Measurements from ENCODE around the gene ESYT3. TPM values are rescaled to one million over a fixed set of nuclear protein-coding genes. Genes with fewer than 3 reads are reported as not detected.

Gene ESYT3
- polyA plus RNA-seq, 4 donors, result 0.22 to 1.4 (median 0.31) TPM; not detected in 1

GRCh38 chr3:138457863-138458735 is 23.7 kb downstream of the ESYT3 start:
- Histone ChIP-seq H3K27ac (ENCODE audit: low read depth in 1 of 3, low read length in 2 of 3) (no peak overlapping the region), H3K27me3 (ENCODE audit: control insufficient read depth in 3 of 3, insufficient read depth in 3 of 3, low read length in 3 of 3) (no peaks in the 10 kb centered on the region), H3K4me1 (ENCODE audit: control insufficient read depth in 3 of 3, insufficient read depth in 2 of 3, low read depth in 1 of 3, low read length in 2 of 3) (peaks cover 0 to 9% (median 0%) of the 10 kb centered on the region in 3 donors), H3K9me3 (ENCODE audit: control insufficient read depth in 2 of 2, insufficient read depth in 1 of 2, low read depth in 1 of 2, low read length in 1 of 2) (peaks cover 0 to 6% of the 10 kb centered on the region in 2 donors), H3K4me3 (ENCODE audit: low read depth in 1 of 3, low read length in 3 of 3) (no peak overlapping the region), H3K36me3 (ENCODE audit: control insufficient read depth in 3 of 3, insufficient read depth in 2 of 3, low read depth in 1 of 3, low read length in 3 of 3) (peaks cover 0 to 2% (median 0%) of the 10 kb centered on the region in 3 donors)
- WGBS, 3 donors, result 81 to 85% (median 81%) methylated on average over 11 of the region's 11 CpGs
- DNase-seq, result no peak
- no peak for FAIRE-seq

- H3K4me3 ChIP-seq (ENCODE audit: low read depth in 1 of 3, low read length in 3 of 3), result no peak overlapping the region
- no peaks in the 10 kb centered on the region for H3K27me3 ChIP-seq (ENCODE audit: control insufficient read depth in 3 of 3, insufficient read depth in 3 of 3, low read length in 3 of 3)
- H3K9me3 ChIP-seq (ENCODE audit: control insufficient read depth in 2 of 2, insufficient read depth in 1 of 2, low read depth in 1 of 2, low read length in 1 of 2), result peaks cover 0 to 6% of the 10 kb centered on the region in 2 donors
- H3K4me1 ChIP-seq (ENCODE audit: control insufficient read depth in 3 of 3, insufficient read depth in 2 of 3, low read depth in 1 of 3, low read length in 2 of 3), result peaks cover 0 to 9% (median 0%) of the 10 kb centered on the region in 3 donors
- DNase-seq, result no peak
- FAIRE-seq, result no peak
- no peak overlapping the region for H3K27ac ChIP-seq (ENCODE audit: low read depth in 1 of 3, low read length in 2 of 3)
- 74 to 87% (median 81%) methylated on average over 9 of the region's 9 CpGs for WGBS, 3 donors
- peaks cover 0 to 2% (median 0%) of the 10 kb centered on the region in 3 donors for H3K36me3 ChIP-seq (ENCODE audit: control insufficient read depth in 3 of 3, insufficient read depth in 2 of 3, low read depth in 1 of 3, low read length in 3 of 3)
Measured at GRCh38 chr3:138458774-138459499, 24.5 kb downstream of the ESYT3 start.

DNA sequence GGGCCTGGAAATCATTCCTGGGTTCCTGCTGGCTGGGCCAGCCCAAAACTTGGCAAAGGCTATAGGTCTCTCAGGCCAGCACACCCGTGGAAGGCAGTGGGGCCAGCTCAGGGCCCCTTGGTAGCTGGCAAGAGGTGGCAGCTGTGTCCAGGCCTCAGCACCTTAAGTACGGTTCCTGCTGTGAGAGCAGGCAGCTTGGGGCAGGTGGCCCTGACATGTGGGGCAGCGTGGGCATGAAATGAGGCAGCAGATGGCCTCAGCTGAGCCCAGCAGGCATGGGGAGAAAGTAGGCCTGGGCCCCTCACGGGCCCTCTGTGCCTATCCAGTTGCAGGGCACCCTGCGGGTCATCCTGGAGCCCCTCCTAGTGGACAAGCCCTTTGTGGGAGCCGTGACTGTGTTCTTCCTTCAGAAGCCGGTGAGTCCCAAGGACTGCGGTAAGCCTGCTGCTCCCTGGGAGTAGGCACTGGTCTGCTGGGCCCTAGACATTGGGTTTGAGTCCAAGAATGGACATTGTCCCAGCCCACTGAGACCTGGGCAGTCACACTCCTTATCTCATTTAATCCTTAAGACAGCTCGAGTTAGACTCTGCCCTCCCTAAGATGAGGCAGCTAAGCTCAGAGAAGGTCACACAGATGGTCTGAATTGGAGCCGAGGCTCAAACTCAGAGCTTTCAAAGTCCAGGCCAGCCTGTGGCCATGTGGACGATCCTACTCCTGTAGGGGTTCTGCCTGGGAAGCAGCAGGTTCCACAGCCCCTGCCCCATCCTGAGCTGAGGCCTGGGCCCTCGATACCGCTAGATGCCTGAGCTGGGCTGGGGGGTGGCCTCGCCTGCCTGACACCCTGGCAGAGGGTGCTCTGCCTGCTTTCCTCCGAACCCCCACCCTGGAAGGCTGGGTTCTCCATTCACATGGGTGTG is 25.5 kb downstream of the ESYT3 start:
- peaks cover 0 to 6% of the 10 kb centered on the region in 2 donors for H3K9me3 ChIP-seq (ENCODE audit: control insufficient read depth in 2 of 2, insufficient read depth in 1 of 2, low read depth in 1 of 2, low read length in 1 of 2)
- H3K36me3 ChIP-seq (ENCODE audit: control insufficient read depth in 3 of 3, insufficient read depth in 2 of 3, low read depth in 1 of 3, low read length in 3 of 3), result peaks cover 0 to 2% (median 0%) of the 10 kb centered on the region in 3 donors
- H3K4me3 ChIP-seq (ENCODE audit: low read depth in 1 of 3, low read length in 3 of 3), result no peak overlapping the region
- peak in 1 of 2 donors; percentile 33 for DNase-seq
- H3K27me3 ChIP-seq (ENCODE audit: control insufficient read depth in 3 of 3, insufficient read depth in 3 of 3, low read length in 3 of 3), result no peaks in the 10 kb centered on the region
- H3K4me1 ChIP-seq (ENCODE audit: control insufficient read depth in 3 of 3, insufficient read depth in 2 of 3, low read depth in 1 of 3, low read length in 2 of 3), result peaks cover 0 to 9% (median 0%) of the 10 kb centered on the region in 3 donors
- no peak overlapping the region for H3K27ac ChIP-seq (ENCODE audit: low read depth in 1 of 3, low read length in 2 of 3)
- WGBS, 3 donors, result 81 to 84% (median 81%) methylated on average over 14 to 15 of the region's 15 CpGs
- no peak for FAIRE-seq

- H3K36me3 ChIP-seq (ENCODE audit: control insufficient read depth in 3 of 3, insufficient read depth in 2 of 3, low read depth in 1 of 3, low read length in 3 of 3), result peaks cover 0 to 2% (median 0%) of the 10 kb centered on the region in 3 donors
- H3K27me3 ChIP-seq (ENCODE audit: control insufficient read depth in 3 of 3, insufficient read depth in 3 of 3, low read length in 3 of 3), result no peaks in the 10 kb centered on the region
- H3K27ac ChIP-seq (ENCODE audit: low read depth in 1 of 3, low read length in 2 of 3), result no peak overlapping the region
- peaks cover 0 to 6% of the 10 kb centered on the region in 2 donors for H3K9me3 ChIP-seq (ENCODE audit: control insufficient read depth in 2 of 2, insufficient read depth in 1 of 2, low read depth in 1 of 2, low read length in 1 of 2)
- 77 to 85% (median 80%) methylated on average over 8 of the region's 8 CpGs for WGBS, 3 donors
- peaks cover 0 to 9% (median 0%) of the 10 kb centered on the region in 3 donors for H3K4me1 ChIP-seq (ENCODE audit: control insufficient read depth in 3 of 3, insufficient read depth in 2 of 3, low read depth in 1 of 3, low read length in 2 of 3)
- no peak overlapping the region for H3K4me3 ChIP-seq (ENCODE audit: low read depth in 1 of 3, low read length in 3 of 3)
- DNase-seq, result no peak
- FAIRE-seq, result no peak
Measured at GRCh38 chr3:138460536-138461205, 26.3 kb downstream of the ESYT3 start.

GRCh38 chr3:138461246-138461645 is 26.8 kb downstream of the ESYT3 start:
- FAIRE-seq, result no peak
- WGBS, 3 donors, result 70 to 81% (median 73%) methylated on average over 5 of the region's 5 CpGs
- Histone ChIP-seq H3K27ac (ENCODE audit: low read depth in 1 of 3, low read length in 2 of 3) (no peak overlapping the region), H3K9me3 (ENCODE audit: control insufficient read depth in 2 of 2, insufficient read depth in 1 of 2, low read depth in 1 of 2, low read length in 1 of 2) (peaks cover 0 to 6% of the 10 kb centered on the region in 2 donors), H3K4me3 (ENCODE audit: low read depth in 1 of 3, low read length in 3 of 3) (no peak overlapping the region), H3K27me3 (ENCODE audit: control insufficient read depth in 3 of 3, insufficient read depth in 3 of 3, low read length in 3 of 3) (no peaks in the 10 kb centered on the region), H3K4me1 (ENCODE audit: control insufficient read depth in 3 of 3, insufficient read depth in 2 of 3, low read depth in 1 of 3, low read length in 2 of 3) (peaks cover 0 to 9% (median 0%) of the 10 kb centered on the region in 3 donors), H3K36me3 (ENCODE audit: control insufficient read depth in 3 of 3, insufficient read depth in 2 of 3, low read depth in 1 of 3, low read length in 3 of 3) (peaks cover 0 to 2% (median 0%) of the 10 kb centered on the region in 3 donors)
- DNase-seq, result no peak

DNA sequence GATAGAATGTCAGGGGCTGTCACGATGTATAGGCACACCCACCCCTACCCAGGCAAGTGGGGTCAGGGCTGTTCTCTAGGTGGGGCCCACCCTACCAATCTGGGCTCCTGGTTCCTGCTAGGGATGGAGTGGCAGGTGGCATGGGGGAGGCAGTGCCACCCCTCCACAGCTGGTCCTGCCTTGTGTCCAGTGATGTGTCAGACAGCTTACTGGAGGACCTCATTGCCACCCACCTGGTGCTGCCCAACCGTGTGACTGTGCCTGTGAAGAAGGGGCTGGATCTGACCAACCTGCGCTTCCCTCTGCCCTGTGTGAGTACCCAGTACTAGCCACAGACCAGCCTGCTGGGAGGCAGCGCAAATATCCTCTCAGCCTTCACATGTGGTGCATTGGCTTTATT is 27.5 kb downstream of the ESYT3 start:
- no peak overlapping the region for H3K27ac ChIP-seq (ENCODE audit: low read depth in 1 of 3, low read length in 2 of 3)
- DNase-seq (no peak), FAIRE-seq (no peak)
- H3K9me3 ChIP-seq (ENCODE audit: control insufficient read depth in 2 of 2, insufficient read depth in 1 of 2, low read depth in 1 of 2, low read length in 1 of 2), result peaks cover 0 to 5% of the 10 kb centered on the region in 2 donors
- H3K4me3 ChIP-seq (ENCODE audit: low read depth in 1 of 3, low read length in 3 of 3), result no peak overlapping the region
- peaks cover 0 to 9% (median 0%) of the 10 kb centered on the region in 3 donors for H3K4me1 ChIP-seq (ENCODE audit: control insufficient read depth in 3 of 3, insufficient read depth in 2 of 3, low read depth in 1 of 3, low read length in 2 of 3)
- no peaks in the 10 kb centered on the region for H3K27me3 ChIP-seq (ENCODE audit: control insufficient read depth in 3 of 3, insufficient read depth in 3 of 3, low read length in 3 of 3)
- 84 to 91% (median 86%) methylated on average over 3 to 4 of the region's 4 CpGs for WGBS, 3 donors
- H3K36me3 ChIP-seq (ENCODE audit: control insufficient read depth in 3 of 3, insufficient read depth in 2 of 3, low read depth in 1 of 3, low read length in 3 of 3), result peaks cover 0 to 2% (median 0%) of the 10 kb centered on the region in 3 donors

- peaks cover 0 to 9% (median 0%) of the 10 kb centered on the region in 3 donors for H3K4me1 ChIP-seq (ENCODE audit: control insufficient read depth in 3 of 3, insufficient read depth in 2 of 3, low read depth in 1 of 3, low read length in 2 of 3)
- H3K9me3 ChIP-seq (ENCODE audit: control insufficient read depth in 2 of 2, insufficient read depth in 1 of 2, low read depth in 1 of 2, low read length in 1 of 2), result no peaks in the 10 kb centered on the region
- H3K27ac ChIP-seq (ENCODE audit: low read depth in 1 of 3, low read length in 2 of 3), result no peak overlapping the region
- no peak overlapping the region for H3K4me3 ChIP-seq (ENCODE audit: low read depth in 1 of 3, low read length in 3 of 3)
- FAIRE-seq, result no peak
- no peaks in the 10 kb centered on the region for H3K36me3 ChIP-seq (ENCODE audit: control insufficient read depth in 3 of 3, insufficient read depth in 2 of 3, low read depth in 1 of 3, low read length in 3 of 3)
- 45 to 69% (median 58%) methylated on average over 6 of the region's 6 CpGs for WGBS, 3 donors
- no peak for DNase-seq
- H3K27me3 ChIP-seq (ENCODE audit: control insufficient read depth in 3 of 3, insufficient read depth in 3 of 3, low read length in 3 of 3), result no peaks in the 10 kb centered on the region
Measured at GRCh38 chr3:138463724-138464490, 29.5 kb downstream of the ESYT3 start.

Measured in small intestine (tissue), 7 donors.